PC-9 (cell line): ENCODE measurements around the gene STK32B.

Source experiments
- CTCF ChIP-seq: fragments of 200-600 bp; sonication (generic); conservative IDR thresholded peaks from 2 replicates; pipeline ENCODE4 v1.6.1; 2017; ENCODE audit warnings: mixed run types, antibody characterized with exemption, mild to moderate bottlenecking, moderate library complexity
- EZH2 ChIP-seq: fragments of 200-600 bp; sonication (generic); IDR thresholded peaks from 2 replicates; pipeline ENCODE4 v1.8.0; 2017; ENCODE audit warnings: antibody characterized with exemption, low read depth

GRCh38 chr4:5160668-5161067 is 109.4 kb downstream of the STK32B start:
- TF ChIP-seq CTCF = no peak
- no peak for TF ChIP-seq EZH2
